Measurements from ENCODE around the gene ARG2. TPM values are rescaled to one million over a fixed set of nuclear protein-coding genes. Genes with fewer than 3 reads are reported as not detected.
A peak's percentile ranks its signal among the peaks of the same experiment; 100 is the strongest.

The ARG2 gene
- total RNA-seq, 1 experiment from 2014 or later = 8.6 TPM

DNA sequence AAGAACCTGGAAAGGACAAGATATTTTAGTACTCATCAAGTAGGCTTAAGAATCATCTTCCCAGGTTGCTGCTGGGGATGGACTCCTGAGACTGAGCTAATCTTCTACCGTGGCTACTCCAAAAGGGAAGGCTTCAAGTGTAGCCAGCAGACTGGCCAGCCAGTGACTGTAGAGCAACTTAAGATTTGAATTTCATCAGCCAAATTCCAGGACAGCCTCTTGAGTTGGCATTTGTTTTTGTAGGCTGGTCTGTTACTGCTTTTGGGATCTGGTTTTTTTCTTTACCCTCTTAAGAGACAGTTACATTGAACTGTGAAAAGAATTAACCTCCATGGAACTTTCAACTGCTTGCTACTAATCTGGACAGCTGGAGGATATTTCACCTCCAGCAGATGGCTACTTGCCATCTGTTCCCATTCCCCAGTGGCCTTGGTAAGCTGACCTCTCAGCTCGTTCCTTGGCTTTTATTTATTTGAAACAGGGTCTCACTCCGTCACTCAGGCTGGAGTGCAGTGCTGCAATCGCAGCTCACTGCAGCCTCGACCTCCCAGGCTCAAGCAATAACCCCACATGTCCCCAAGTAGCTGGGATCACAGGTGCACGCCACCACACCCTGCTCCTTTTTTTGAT, 34.0 kb downstream of the ARG2 start:
- Histone ChIP-seq H3K4me3 (no peak overlapping the region), H3K27ac (peak overlapping the region; percentile 24), H3K4me1 (replicated peaks; ENCODE audit: insufficient read depth) (0 out of 2 replicates have a peak, but pooled peaks cover 7% of the 10 kb centered on the region), H3K9me2 (ENCODE audit: insufficient read depth) (no peaks in the 10 kb centered on the region), H3K36me3 (ENCODE audit: low read depth) (peaks cover 52% of the 10 kb centered on the region), H3K27me3 (ENCODE audit: insufficient read depth, low read depth) (no peaks in the 10 kb centered on the region), H3K4me2 (no peak overlapping the region), H3K9me3 (ENCODE audit: insufficient read depth, low read depth) (no peaks in the 10 kb centered on the region), H3F3A (ENCODE audit: insufficient read depth, low read depth) (peaks cover 7% of the 10 kb centered on the region; the same call in 1 of the 2 replicates), H4K20me1 (ENCODE audit: insufficient read depth) (no peaks in the 10 kb centered on the region), H2AFZ (no peak overlapping the region), H3K79me2 (ENCODE audit: low read depth) (no peaks in the 10 kb centered on the region)
- BruUV-seq (replicated peaks) = no TSS peak
- intact Hi-C loops (cut with micrococcal nuclease; ENCODE audit: unreplicated experiment) = no loop called here
- ChIA-PET CTCF (interaction anchor here (1.1 kb wide), 1 partner anchor 9 kb away, joined by 3 read pairs; no protein-coding TSS in a partner anchor), POLR2A (ENCODE audit: unreplicated experiment) (no interaction called here)
- no peak for TF ChIP-seq EZH2 (IDR thresholded peaks at IDR 0.05; ENCODE audit: low read depth)
- DNase-seq = no peak

DNA sequence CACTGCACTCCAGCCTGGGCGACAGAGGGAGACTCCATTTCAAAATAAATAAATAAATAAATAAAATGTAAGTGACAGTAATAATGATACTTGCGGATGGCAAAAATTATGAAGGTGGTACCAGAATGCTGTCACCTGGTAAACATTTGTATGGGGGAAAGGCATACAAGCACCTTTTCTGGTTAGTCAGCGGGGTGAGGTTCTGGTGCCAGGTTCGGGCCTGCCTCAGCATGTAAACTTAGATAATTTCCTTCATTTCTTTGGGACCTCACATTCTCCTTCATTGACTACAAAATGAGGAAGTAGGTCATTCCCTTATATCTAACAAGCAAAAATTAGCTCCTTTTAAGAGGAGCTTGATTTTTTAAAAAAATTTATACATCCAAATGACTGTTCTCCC, 43.9 kb downstream of the ARG2 start:
- H3F3A ChIP-seq (ENCODE audit: insufficient read depth, low read depth) = 0 out of 2 replicates have a peak, but pooled peaks cover 9% of the 10 kb centered on the region
- TF ChIP-seq, protein P1, sequence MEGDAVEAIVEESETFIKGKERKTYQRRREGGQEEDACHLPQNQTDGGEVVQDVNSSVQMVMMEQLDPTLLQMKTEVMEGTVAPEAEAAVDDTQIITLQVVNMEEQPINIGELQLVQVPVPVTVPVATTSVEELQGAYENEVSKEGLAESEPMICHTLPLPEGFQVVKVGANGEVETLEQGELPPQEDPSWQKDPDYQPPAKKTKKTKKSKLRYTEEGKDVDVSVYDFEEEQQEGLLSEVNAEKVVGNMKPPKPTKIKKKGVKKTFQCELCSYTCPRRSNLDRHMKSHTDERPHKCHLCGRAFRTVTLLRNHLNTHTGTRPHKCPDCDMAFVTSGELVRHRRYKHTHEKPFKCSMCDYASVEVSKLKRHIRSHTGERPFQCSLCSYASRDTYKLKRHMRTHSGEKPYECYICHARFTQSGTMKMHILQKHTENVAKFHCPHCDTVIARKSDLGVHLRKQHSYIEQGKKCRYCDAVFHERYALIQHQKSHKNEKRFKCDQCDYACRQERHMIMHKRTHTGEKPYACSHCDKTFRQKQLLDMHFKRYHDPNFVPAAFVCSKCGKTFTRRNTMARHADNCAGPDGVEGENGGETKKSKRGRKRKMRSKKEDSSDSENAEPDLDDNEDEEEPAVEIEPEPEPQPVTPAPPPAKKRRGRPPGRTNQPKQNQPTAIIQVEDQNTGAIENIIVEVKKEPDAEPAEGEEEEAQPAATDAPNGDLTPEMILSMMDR (conservative IDR thresholded peaks at IDR 0.05) = no peak
- TF ChIP-seq EZH2 (IDR thresholded peaks at IDR 0.05; ENCODE audit: low read depth) = no peak
- no peaks in the 10 kb centered on the region for H3K4me1 ChIP-seq (replicated peaks; ENCODE audit: insufficient read depth)
- no peak overlapping the region for H3K4me3 ChIP-seq
- intact Hi-C loops (cut with micrococcal nuclease; ENCODE audit: unreplicated experiment) = no loop called here
- ChIA-PET POLR2A (ENCODE audit: unreplicated experiment) (interaction anchor here (0.7 kb wide), 1 partner anchor 85 kb away, joined by 7 read pairs; no protein-coding TSS in a partner anchor), CTCF (interaction anchor here (0.6 kb wide), 1 partner anchor 532 kb away, joined by 5 read pairs; no protein-coding TSS in a partner anchor)
- H3K9me2 ChIP-seq (ENCODE audit: insufficient read depth) = no peaks in the 10 kb centered on the region
- BruUV-seq (replicated peaks) = no TSS peak
- DNase-seq = no peak
- H3K27me3 ChIP-seq (ENCODE audit: insufficient read depth, low read depth) = no peaks in the 10 kb centered on the region
- peaks cover 18% of the 10 kb centered on the region for H3K36me3 ChIP-seq (ENCODE audit: low read depth)
- H3K27ac ChIP-seq = no peak overlapping the region
- H4K20me1 ChIP-seq (ENCODE audit: insufficient read depth) = peaks cover 29% of the 10 kb centered on the region
- no peak overlapping the region for H2AFZ ChIP-seq
- no peaks in the 10 kb centered on the region for H3K9me3 ChIP-seq (ENCODE audit: insufficient read depth, low read depth)
- no peak overlapping the region for H3K4me2 ChIP-seq
- peaks cover 57% of the 10 kb centered on the region for H3K79me2 ChIP-seq (ENCODE audit: low read depth)

DNA sequence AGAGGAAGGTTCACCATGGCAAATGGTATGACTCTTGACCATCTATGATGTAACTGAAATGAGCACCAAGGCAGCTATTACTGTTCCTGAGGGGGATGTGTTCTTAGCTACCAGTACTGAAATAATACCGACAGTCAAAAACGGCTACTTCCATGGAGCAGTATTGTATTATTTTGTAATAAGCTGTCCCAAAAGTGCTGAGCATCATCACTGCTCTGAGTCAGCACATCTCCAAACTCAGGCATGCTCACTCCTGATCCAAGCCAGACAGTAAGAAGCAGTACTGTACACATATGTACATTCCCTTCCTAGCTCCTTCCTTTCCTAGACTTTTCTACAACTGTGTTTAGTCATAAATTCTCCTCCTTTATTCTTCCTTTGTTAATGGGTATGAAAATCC, 46.1 kb downstream of the ARG2 start:
- no peak overlapping the region for H2AFZ ChIP-seq
- ChIA-PET POLR2A (ENCODE audit: unreplicated experiment) (no interaction called here), CTCF (no interaction called here)
- no TSS peak for BruUV-seq (replicated peaks)
- no peaks in the 10 kb centered on the region for H3K9me2 ChIP-seq (ENCODE audit: insufficient read depth)
- DNase-seq = no peak
- TF ChIP-seq, protein P1 (conservative IDR thresholded peaks at IDR 0.05) = no peak
- TF ChIP-seq EZH2 (IDR thresholded peaks at IDR 0.05; ENCODE audit: low read depth) = no peak
- H3K9me3 ChIP-seq (ENCODE audit: insufficient read depth, low read depth) = no peaks in the 10 kb centered on the region
- no peaks in the 10 kb centered on the region for H3K27me3 ChIP-seq (ENCODE audit: insufficient read depth, low read depth)
- H4K20me1 ChIP-seq (ENCODE audit: insufficient read depth) = peaks cover 47% of the 10 kb centered on the region
- H3K27ac ChIP-seq = no peak overlapping the region
- H3K4me3 ChIP-seq = no peak overlapping the region
- H3F3A ChIP-seq (ENCODE audit: insufficient read depth, low read depth) = 0 out of 2 replicates have a peak, but pooled peaks cover 13% of the 10 kb centered on the region
- intact Hi-C loops (cut with micrococcal nuclease; ENCODE audit: unreplicated experiment) = loop anchor here (2.0 to 5.0 kb wide), 3 partner anchors 36 to 139 kb away; partner anchors contain the start of genes ARG2 and RDH12
- no peaks in the 10 kb centered on the region for H3K4me1 ChIP-seq (replicated peaks; ENCODE audit: insufficient read depth)
- H3K79me2 ChIP-seq (ENCODE audit: low read depth) = peaks cover 75% of the 10 kb centered on the region
- 0 out of 2 replicates have a peak, but pooled peaks cover under 1% of the 10 kb centered on the region for H3K36me3 ChIP-seq (ENCODE audit: low read depth)
- no peak overlapping the region for H3K4me2 ChIP-seq
